T-helper 2 cell (primary cell): ENCODE measurements around the gene NFYB.

Source experiments
- DNase-seq, 5 experiments: peaks; one replicate each; pipeline versions ENCODE4 v3.0.0 to v3.0.0-alpha.2; 2012 to 2022

NFYB gene

GRCh38 chr12:104155711-104156555, 17.9 kb upstream of the NFYB start:
- DNase-seq: no peak

GRCh38 chr12:104154806-104155205, 16.8 kb upstream of the NFYB start:
- no peak for DNase-seq

- no peak for DNase-seq
These were observed 16.3 kb upstream of the NFYB start for GRCh38 chr12:104154286-104154685.

GRCh38 chr12:104152685-104153241, 14.8 kb upstream of the NFYB start:
- no peak for DNase-seq

- no peak for DNase-seq
These were observed 12.4 kb upstream of the NFYB start for GRCh38 chr12:104150416-104150815.

GRCh38 chr12:104147346-104147745, 9.3 kb upstream of the NFYB start:
- DNase-seq: no peak

- no peak for DNase-seq
These were observed 5.9 kb upstream of the NFYB start for GRCh38 chr12:104143918-104144317.

- DNase-seq: no peak
These were observed 5.0 kb upstream of the NFYB start for GRCh38 chr12:104143002-104143401.

GRCh38 chr12:104142543-104142942, 4.5 kb upstream of the NFYB start:
- DNase-seq: no peak

- no peak for DNase-seq
These were observed 765 bp upstream of the NFYB start for GRCh38 chr12:104138797-104139152.

GRCh38 chr12:104137001-104137901, 759 bp downstream of the NFYB start:
- DNase-seq: peak; percentile 21 to 64 (median 31)

GRCh38 chr12:104136577-104136976, 1.4 kb downstream of the NFYB start:
- no peak for DNase-seq

- no peak for DNase-seq
These were observed 3.1 kb downstream of the NFYB start for GRCh38 chr12:104134882-104135281.

- no peak for DNase-seq
These were observed 4.1 kb downstream of the NFYB start for GRCh38 chr12:104133866-104134265.

- no peak for DNase-seq
These were observed 4.7 kb downstream of the NFYB start for GRCh38 chr12:104133321-104133720.

GRCh38 chr12:104132351-104132956, 5.6 kb downstream of the NFYB start:
- peak in 1 of 5 experiments; percentile 8 for DNase-seq

- DNase-seq: no peak
These were observed 6.4 kb downstream of the NFYB start for GRCh38 chr12:104131609-104132008.

- DNase-seq: no peak
These were observed 7.2 kb downstream of the NFYB start for GRCh38 chr12:104130760-104131159.

- no peak for DNase-seq
These were observed 11.5 kb downstream of the NFYB start for GRCh38 chr12:104126548-104126947.

GRCh38 chr12:104122298-104122697, 15.7 kb downstream of the NFYB start:
- DNase-seq: no peak

GRCh38 chr12:104121001-104121400, 17.0 kb downstream of the NFYB start:
- no peak for DNase-seq

- no peak for DNase-seq
These were observed 22.4 kb downstream of the NFYB start for GRCh38 chr12:104115587-104115975.
